Astrocyte (in vitro differentiated cells and primary cell): ENCODE results near the gene MRRF. TPM values are rescaled to one million over a fixed set of nuclear protein-coding genes. Genes with fewer than 3 reads are reported as not detected.

Experiments used
- DNase-seq: peaks from one replicate; pipeline ENCODE4 v3.0.0-alpha.2; 2010; ENCODE audit warnings: low read depth
- FAIRE-seq: peaks from 2 replicates; lab custom pipeline; 2011; peaks lifted over from hg19 to GRCh38; lab: Jason Lieb, UNC
- H2AFZ ChIP-seq: 2 replicates; pipeline ENCODE4 v1.6.0; 2012; ENCODE audit warnings: low read depth, low read length, inconsistent platforms
- H3K27ac ChIP-seq: 2 replicates; pipeline ENCODE4 v1.5.1; 2011; ENCODE audit warnings: low read depth, low read length, inconsistent platforms
- H3K27me3 ChIP-seq: 2 replicates; pipeline ENCODE4 v1.6.0; 2011; ENCODE audit warnings: low read length, inconsistent platforms; ENCODE audit not compliant: insufficient read depth
- H3K36me3 ChIP-seq: 2 replicates; pipeline ENCODE4 v1.5.1; 2011; ENCODE audit warnings: low read length, inconsistent platforms; ENCODE audit not compliant: insufficient read depth
- H3K4me1 ChIP-seq: 2 replicates; pipeline ENCODE4 v1.5.1; 2011; ENCODE audit warnings: low read length, inconsistent platforms; ENCODE audit not compliant: insufficient read depth
- H3K4me2 ChIP-seq: 2 replicates; pipeline ENCODE4 v1.6.0; 2012; ENCODE audit warnings: low read length, inconsistent platforms
- H3K4me3 ChIP-seq: 2 replicates; pipeline ENCODE4 v1.5.1; 2011; ENCODE audit warnings: low read depth, mild to moderate bottlenecking, low read length, inconsistent platforms; ENCODE audit not compliant: insufficient read depth
- H3K79me2 ChIP-seq: 2 replicates; pipeline ENCODE4 v1.6.0; 2012; ENCODE audit warnings: mild to moderate bottlenecking, low read length, inconsistent platforms; ENCODE audit not compliant: insufficient read depth
- H3K9ac ChIP-seq: 2 replicates; pipeline ENCODE4 v1.6.0; 2012; ENCODE audit warnings: mild to moderate bottlenecking, low read length, inconsistent platforms
- H3K9me3 ChIP-seq: 2 replicates; pipeline ENCODE4 v1.5.1; 2012; ENCODE audit warnings: low read depth, mild to moderate bottlenecking, low read length, inconsistent platforms; ENCODE audit not compliant: insufficient read depth
- H4K20me1 ChIP-seq: 2 replicates; pipeline ENCODE4 v1.6.0; 2012; ENCODE audit warnings: low read length, inconsistent platforms; ENCODE audit not compliant: insufficient read depth
- H3K27ac Mint-ChIP-seq: one replicate; pipeline ENCODE4 v1.8.0; 2021; ENCODE audit warnings: mild to moderate bottlenecking, mixed read lengths; ENCODE audit not compliant: unreplicated experiment
- H3K27me3 Mint-ChIP-seq: one replicate; pipeline ENCODE4 v1.8.0; 2021; ENCODE audit warnings: low read depth, mixed read lengths; ENCODE audit not compliant: unreplicated experiment
- H3K36me3 Mint-ChIP-seq: one replicate; pipeline ENCODE4 v1.8.0; 2021; ENCODE audit warnings: low read depth, mixed read lengths; ENCODE audit not compliant: unreplicated experiment
- H3K4me1 Mint-ChIP-seq: one replicate; pipeline ENCODE4 v1.8.0; 2021; ENCODE audit warnings: low read depth, mixed read lengths; ENCODE audit not compliant: unreplicated experiment
- H3K4me3 Mint-ChIP-seq: one replicate; pipeline ENCODE4 v1.8.0; 2021; ENCODE audit warnings: mild to moderate bottlenecking, moderate library complexity, mixed read lengths; ENCODE audit not compliant: unreplicated experiment
- H3K9me3 Mint-ChIP-seq: one replicate; pipeline ENCODE4 v1.8.0; 2021; ENCODE audit warnings: mild to moderate bottlenecking, mixed read lengths; ENCODE audit not compliant: unreplicated experiment
- EZH2 ChIP-seq: IDR thresholded peaks from 2 replicates; pipeline ENCODE4 v1.6.1; 2012; ENCODE audit warnings: mild to moderate bottlenecking, low read length, inconsistent platforms; ENCODE audit not compliant: insufficient read depth
- total RNA-seq: library from RNA; stranded (reverse); gene quantifications from 2 replicates; pipeline ENCODE4 v1.2.1, GENCODE V29; 2021
- TF ChIP-seq, protein P1 (sequence below): IDR thresholded peaks from 2 replicates; pipeline ENCODE4 v1.5.1; 2011; ENCODE audit warnings: low read depth, mild to moderate bottlenecking, inconsistent platforms, low read length, moderate library complexity; ENCODE audit not compliant: insufficient read depth

Gene MRRF
- total RNA-seq, 1 donor from 2014 or later = 24.0 TPM

GRCh38 chr9:122348791-122349190, 84.1 kb downstream of the MRRF start:
- H3K27ac ChIP-seq = no peak overlapping the region
- DNase-seq = no peak
- no peak overlapping the region for H3K4me3 ChIP-seq
- no peak overlapping the region for H3K4me2 ChIP-seq
- Mint-ChIP-seq H3K27ac (no peak overlapping the region), H3K36me3 (peaks cover 2% of the 10 kb centered on the region), H3K4me1 (no peaks in the 10 kb centered on the region), H3K4me3 (no peak overlapping the region), H3K9me3 (peaks cover 5% of the 10 kb centered on the region), H3K27me3 (peaks cover 37% of the 10 kb centered on the region)
- H3K36me3 ChIP-seq = no peaks in the 10 kb centered on the region
- H3K27me3 ChIP-seq = no peaks in the 10 kb centered on the region
- H2AFZ ChIP-seq = no peak overlapping the region
- no peaks in the 10 kb centered on the region for H3K9me3 ChIP-seq
- FAIRE-seq = no peak
- H4K20me1 ChIP-seq = no peaks in the 10 kb centered on the region
- H3K9ac ChIP-seq = no peak overlapping the region
- TF ChIP-seq, protein P1, sequence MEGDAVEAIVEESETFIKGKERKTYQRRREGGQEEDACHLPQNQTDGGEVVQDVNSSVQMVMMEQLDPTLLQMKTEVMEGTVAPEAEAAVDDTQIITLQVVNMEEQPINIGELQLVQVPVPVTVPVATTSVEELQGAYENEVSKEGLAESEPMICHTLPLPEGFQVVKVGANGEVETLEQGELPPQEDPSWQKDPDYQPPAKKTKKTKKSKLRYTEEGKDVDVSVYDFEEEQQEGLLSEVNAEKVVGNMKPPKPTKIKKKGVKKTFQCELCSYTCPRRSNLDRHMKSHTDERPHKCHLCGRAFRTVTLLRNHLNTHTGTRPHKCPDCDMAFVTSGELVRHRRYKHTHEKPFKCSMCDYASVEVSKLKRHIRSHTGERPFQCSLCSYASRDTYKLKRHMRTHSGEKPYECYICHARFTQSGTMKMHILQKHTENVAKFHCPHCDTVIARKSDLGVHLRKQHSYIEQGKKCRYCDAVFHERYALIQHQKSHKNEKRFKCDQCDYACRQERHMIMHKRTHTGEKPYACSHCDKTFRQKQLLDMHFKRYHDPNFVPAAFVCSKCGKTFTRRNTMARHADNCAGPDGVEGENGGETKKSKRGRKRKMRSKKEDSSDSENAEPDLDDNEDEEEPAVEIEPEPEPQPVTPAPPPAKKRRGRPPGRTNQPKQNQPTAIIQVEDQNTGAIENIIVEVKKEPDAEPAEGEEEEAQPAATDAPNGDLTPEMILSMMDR = no peak
- no peak for TF ChIP-seq EZH2
- peaks cover 3% of the 10 kb centered on the region for H3K4me1 ChIP-seq
- no peaks in the 10 kb centered on the region for H3K79me2 ChIP-seq

DNA sequence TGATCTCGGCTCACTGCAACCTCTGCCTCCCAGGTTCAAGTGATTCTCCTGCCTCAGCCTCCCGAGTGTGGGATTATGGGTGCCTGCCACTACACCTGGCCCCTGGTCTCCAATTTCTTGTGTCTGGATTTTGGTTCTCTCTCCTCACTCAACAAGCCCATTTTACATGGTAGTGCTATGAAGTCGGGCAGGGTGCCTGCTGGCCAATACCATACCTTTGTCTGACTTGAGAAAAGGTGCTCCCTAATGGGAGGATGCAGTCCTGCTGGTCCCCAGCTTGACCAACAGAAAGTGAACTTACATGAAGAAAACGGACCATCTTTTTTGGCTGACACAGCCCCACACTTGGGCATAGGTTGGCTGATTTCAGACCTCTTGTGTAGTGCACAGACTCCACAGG, 84.5 kb downstream of the MRRF start:
- no peaks in the 10 kb centered on the region for H3K79me2 ChIP-seq
- peaks cover 3% of the 10 kb centered on the region for H3K4me1 ChIP-seq
- no peaks in the 10 kb centered on the region for H4K20me1 ChIP-seq
- no peak overlapping the region for H3K4me2 ChIP-seq
- no peak overlapping the region for H3K27ac ChIP-seq
- Mint-ChIP-seq H3K36me3 (peaks cover 2% of the 10 kb centered on the region), H3K4me3 (no peak overlapping the region), H3K27me3 (peaks cover 34% of the 10 kb centered on the region), H3K27ac (no peak overlapping the region), H3K4me1 (no peaks in the 10 kb centered on the region), H3K9me3 (peaks cover 2% of the 10 kb centered on the region)
- FAIRE-seq = no peak
- H2AFZ ChIP-seq = no peak overlapping the region
- H3K9ac ChIP-seq = no peak overlapping the region
- H3K27me3 ChIP-seq = no peaks in the 10 kb centered on the region
- H3K4me3 ChIP-seq = no peak overlapping the region
- H3K9me3 ChIP-seq = no peaks in the 10 kb centered on the region
- no peak for TF ChIP-seq EZH2
- TF ChIP-seq, protein P1 = no peak
- DNase-seq = no peak
- no peaks in the 10 kb centered on the region for H3K36me3 ChIP-seq

DNA sequence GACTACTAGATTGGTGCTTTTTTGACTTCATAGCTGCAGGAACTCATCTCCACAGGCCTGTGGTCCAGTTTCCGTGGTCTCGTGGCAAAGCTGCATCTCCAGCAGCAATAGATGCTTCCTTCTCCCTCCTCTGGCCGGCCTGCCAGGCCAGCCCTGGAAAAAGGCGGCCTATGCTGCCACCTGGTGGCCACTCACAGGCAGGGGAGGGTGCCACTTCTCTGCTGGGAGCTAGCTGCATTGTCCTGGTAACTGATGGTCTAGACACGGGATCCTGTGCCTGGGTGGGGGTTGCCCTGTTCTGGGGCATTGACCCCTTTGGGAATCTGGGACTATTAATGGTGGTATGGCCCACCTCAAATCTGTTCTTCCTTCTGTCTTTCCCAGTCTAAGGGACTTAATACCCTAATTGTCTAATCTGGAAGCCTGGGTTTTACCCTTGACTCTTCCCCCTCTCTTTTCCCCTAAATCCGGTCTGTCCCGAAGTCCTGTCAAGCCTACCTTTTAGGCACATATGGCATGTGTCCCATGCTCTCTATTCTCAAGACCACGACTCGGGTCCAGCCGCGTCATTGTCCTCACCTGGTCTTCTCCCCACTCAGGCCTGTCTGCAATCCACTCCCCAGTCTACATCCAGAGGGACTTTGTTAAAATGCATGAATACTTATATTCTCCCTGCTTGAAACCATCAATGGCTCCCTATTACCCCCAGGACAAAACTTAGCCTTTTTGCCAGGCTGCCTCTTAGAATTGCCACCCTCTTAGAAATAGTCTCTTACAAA, 86.1 kb downstream of the MRRF start:
- no peaks in the 10 kb centered on the region for H4K20me1 ChIP-seq
- H2AFZ ChIP-seq = no peak overlapping the region
- no peak overlapping the region for H3K4me2 ChIP-seq
- no peaks in the 10 kb centered on the region for H3K79me2 ChIP-seq
- H3K4me1 Mint-ChIP-seq = no peaks in the 10 kb centered on the region
- TF ChIP-seq, protein P1 = peak; percentile 95
- no peak for TF ChIP-seq EZH2
- no peaks in the 10 kb centered on the region for H3K27me3 ChIP-seq
- peak; percentile 59 for FAIRE-seq
- no peak overlapping the region for H3K27ac ChIP-seq
- peaks cover 41% of the 10 kb centered on the region for H3K27me3 Mint-ChIP-seq
- DNase-seq = no peak
- H3K9me3 ChIP-seq = no peaks in the 10 kb centered on the region
- H3K27ac Mint-ChIP-seq = no peak overlapping the region
- H3K36me3 Mint-ChIP-seq = peaks cover 2% of the 10 kb centered on the region
- peaks cover 3% of the 10 kb centered on the region for H3K4me1 ChIP-seq
- no peak overlapping the region for H3K4me3 Mint-ChIP-seq
- no peaks in the 10 kb centered on the region for H3K36me3 ChIP-seq
- H3K9me3 Mint-ChIP-seq = peaks cover 5% of the 10 kb centered on the region
- H3K4me3 ChIP-seq = no peak overlapping the region
- H3K9ac ChIP-seq = no peak overlapping the region
